SJCRH30 (cell line): ENCODE data around the gene ZFYVE19. TPM values are rescaled to one million over a fixed set of nuclear protein-coding genes. Genes with fewer than 3 reads are reported as not detected.
A peak's percentile ranks its signal among the peaks of the same experiment; 100 is the strongest.

Experiments
- DNase-seq, 2 experiments: peaks; one replicate each; pipeline ENCODE4 v3.0.0-alpha.2; 2015 to 2020
- H3K27ac ChIP-seq: fragments of 250-450 bp; sonication (Bioruptor Pico); 2 replicates; pipeline ENCODE4 v1.5.1; 2020; ENCODE audit warnings: mild to moderate bottlenecking, moderate library complexity
- H3K27me3 ChIP-seq: fragments of 250-450 bp; sonication (Bioruptor Pico); 2 replicates; pipeline ENCODE4 v1.5.1; 2020; ENCODE audit warnings: mild to moderate bottlenecking, moderate library complexity
- H3K36me3 ChIP-seq: fragments of 250-450 bp; sonication (Bioruptor Pico); 2 replicates; pipeline ENCODE4 v1.5.1; 2020; ENCODE audit warnings: mild to moderate bottlenecking, moderate library complexity
- H3K4me1 ChIP-seq: fragments of 250-450 bp; sonication (Bioruptor Pico); 2 replicates; pipeline ENCODE4 v1.5.1; 2020; ENCODE audit warnings: mild to moderate bottlenecking, moderate library complexity
- H3K4me3 ChIP-seq: fragments of 250-450 bp; sonication (Bioruptor Pico); 2 replicates; pipeline ENCODE4 v1.5.1; 2020; ENCODE audit warnings: mild to moderate bottlenecking, moderate library complexity
- H3K9me3 ChIP-seq: fragments of 250-450 bp; sonication (Bioruptor Pico); replicated peaks from 2 replicates; pipeline ENCODE4 v1.5.1; 2020; ENCODE audit warnings: mild to moderate bottlenecking, moderate library complexity
- total RNA-seq: library from RNA; depleted of rRNA; stranded (reverse); fragments of >200 nt; shearing (Covaris generic); gene quantifications from 2 replicates; pipeline ENCODE4 v1.2.3, GENCODE V29; 2014

The ZFYVE19 gene
- total RNA-seq, 1 experiment from 2014 or later, result 10.6 TPM

DNA sequence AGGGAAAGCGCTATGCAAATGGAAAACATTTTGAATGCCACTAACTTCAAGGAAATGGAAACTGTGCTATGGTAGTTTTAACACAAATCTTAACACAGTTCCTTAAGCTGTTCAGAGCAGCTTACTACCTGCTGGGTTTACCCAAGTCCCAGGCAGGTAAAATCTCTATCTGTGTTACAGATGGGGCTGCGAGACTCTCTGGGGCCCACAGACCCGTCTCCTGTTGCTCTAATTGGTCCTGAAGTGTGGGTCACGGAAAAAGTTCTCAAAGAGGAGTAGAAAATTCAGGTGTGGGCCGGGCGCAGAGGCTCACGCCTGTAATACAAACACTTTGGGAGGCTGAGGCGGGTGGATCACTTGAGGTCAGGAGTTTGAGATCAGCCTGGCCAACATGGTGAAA, 16.9 kb upstream of the ZFYVE19 start:
- Histone ChIP-seq H3K36me3 (no peaks in the 10 kb centered on the region; the same call in 1 of the 2 replicates), H3K4me1 (peaks cover 22% of the 10 kb centered on the region), H3K27ac (no peak overlapping the region), H3K4me3 (no peak overlapping the region), H3K9me3 (no peaks in the 10 kb centered on the region), H3K27me3 (no peaks in the 10 kb centered on the region)
- no peak for DNase-seq

DNA sequence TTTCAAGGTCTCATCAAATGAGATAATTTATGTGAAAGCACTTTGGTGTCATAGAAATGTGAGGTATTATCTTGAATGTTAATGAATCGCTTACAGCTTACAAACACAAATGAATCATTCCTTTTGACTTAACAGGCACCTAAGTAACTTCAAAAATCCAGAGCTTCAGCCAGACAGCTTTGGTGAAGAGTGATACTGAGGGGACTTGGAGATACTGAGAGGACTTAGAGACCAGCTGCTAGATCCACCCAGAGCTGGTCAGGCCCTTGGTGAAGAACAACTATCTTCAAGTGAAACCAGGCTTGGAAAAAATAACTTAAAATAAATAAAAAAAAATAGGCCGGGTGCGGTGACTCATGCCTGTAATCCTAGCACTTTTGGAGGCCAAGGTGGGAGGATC, 16.2 kb upstream of the ZFYVE19 start:
- Histone ChIP-seq H3K4me1 (peaks cover 22% of the 10 kb centered on the region), H3K4me3 (no peak overlapping the region), H3K27me3 (no peaks in the 10 kb centered on the region), H3K36me3 (no peaks in the 10 kb centered on the region; the same call in 1 of the 2 replicates), H3K27ac (no peak overlapping the region), H3K9me3 (no peaks in the 10 kb centered on the region)
- no peak for DNase-seq

DNA sequence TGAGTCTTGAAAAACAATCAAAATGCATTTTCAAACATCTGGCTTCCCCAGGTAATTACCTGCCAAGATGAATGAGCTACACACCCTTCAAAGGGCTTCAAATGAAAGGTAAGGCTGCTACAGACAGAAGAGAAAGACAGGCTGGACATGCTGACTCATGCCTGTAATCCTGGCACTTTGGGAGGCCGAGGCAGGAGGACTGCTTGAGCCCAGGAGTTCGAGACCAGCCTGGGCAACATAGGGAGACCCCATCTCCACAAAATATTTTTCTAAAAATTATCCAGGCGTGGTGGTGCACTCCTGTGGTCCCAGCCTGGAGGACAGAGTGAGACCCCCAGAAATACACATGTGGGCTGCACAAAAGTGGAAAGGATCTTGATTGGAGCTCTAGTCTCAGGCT, 14.5 kb upstream of the ZFYVE19 start:
- no peak overlapping the region for H3K27ac ChIP-seq
- H3K4me3 ChIP-seq, result no peak overlapping the region
- H3K36me3 ChIP-seq, result no peaks in the 10 kb centered on the region; the same call in 1 of the 2 replicates
- peaks cover 19% of the 10 kb centered on the region for H3K4me1 ChIP-seq
- DNase-seq, result no peak
- H3K27me3 ChIP-seq, result no peaks in the 10 kb centered on the region
- H3K9me3 ChIP-seq, result no peaks in the 10 kb centered on the region

DNA sequence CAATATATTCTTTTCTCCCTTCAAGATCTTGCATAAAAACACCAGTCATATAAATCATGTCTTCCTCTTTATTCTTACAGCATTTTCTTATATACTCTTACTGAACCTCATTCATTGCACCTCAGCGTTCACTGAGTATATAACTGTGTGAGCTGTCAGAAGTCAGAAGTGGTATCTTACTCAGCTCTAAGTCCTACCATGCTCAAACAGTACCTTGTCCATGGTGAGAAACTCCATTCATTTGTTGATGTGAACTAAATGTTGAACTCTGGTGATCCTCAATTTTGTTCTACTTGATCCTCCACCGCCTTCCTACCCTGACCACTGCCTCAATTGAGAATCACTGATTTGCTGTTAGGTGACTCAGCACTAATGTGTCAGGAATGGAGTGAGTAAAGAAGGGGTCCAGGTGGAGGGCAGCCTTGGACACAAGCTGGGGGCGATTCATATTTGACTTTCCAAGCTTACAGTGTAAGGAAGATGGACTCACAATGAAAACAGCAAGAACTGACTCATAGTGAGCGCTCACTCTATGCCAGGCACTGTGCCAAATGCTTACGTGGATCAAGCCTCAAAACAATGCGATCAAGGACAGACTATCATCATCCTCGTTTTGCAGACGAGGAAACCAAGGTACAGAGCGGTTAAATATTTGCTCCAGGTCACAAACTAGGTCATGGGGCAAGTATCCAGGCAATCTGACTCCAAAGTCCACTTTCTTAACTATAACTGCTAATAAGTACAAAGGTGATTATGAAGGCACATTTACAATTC, 13.5 kb upstream of the ZFYVE19 start:
- DNase-seq, result no peak
- Histone ChIP-seq H3K36me3 (peaks cover 2% of the 10 kb centered on the region), H3K27me3 (no peaks in the 10 kb centered on the region), H3K4me1 (peaks cover 11% of the 10 kb centered on the region), H3K27ac (no peak overlapping the region), H3K4me3 (no peak overlapping the region), H3K9me3 (no peaks in the 10 kb centered on the region)

DNA sequence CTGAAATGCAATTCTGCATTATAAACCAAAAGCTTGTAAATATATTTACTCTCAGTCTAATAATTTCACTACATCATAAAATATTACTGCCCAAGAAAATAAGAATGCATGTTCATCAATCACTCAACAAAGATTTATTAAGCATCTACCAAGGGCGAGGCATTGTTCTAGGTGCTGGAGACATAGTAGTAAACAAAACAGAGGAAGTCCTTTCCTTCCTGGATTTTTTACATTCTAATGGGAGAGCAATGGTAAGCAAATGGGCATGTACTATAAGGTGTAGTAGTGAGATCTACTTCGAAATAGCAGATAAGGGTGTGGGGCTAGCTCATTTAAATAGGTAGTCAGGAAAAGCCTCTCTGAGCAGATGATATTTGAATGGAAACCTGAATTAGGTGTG, 10.8 kb upstream of the ZFYVE19 start:
- Histone ChIP-seq H3K4me1 (no peaks in the 10 kb centered on the region; the same call in 1 of the 2 replicates), H3K27me3 (no peaks in the 10 kb centered on the region), H3K36me3 (peaks cover 2% of the 10 kb centered on the region), H3K9me3 (no peaks in the 10 kb centered on the region), H3K4me3 (no peak overlapping the region), H3K27ac (no peak overlapping the region)
- DNase-seq, result no peak

DNA sequence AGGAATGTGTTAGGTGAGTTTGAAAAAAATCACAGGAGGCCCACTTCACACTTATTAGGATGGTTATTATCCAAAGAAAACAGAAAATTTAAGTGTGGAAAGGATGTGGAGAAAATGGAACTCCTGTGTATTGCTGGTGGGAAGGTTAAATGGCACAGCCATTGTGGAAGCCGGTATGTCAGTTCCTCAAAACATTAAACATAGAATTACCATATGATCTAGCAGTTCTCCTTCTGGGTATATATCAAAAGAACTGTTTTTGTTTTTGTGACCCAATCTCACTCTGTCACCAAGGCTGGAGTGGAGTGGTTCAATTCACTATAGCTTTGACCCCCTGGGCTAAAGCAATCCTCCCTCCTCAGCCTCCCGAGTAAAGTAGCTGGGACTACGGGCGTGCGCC, 10.4 kb upstream of the ZFYVE19 start:
- Histone ChIP-seq H3K4me1 (no peaks in the 10 kb centered on the region; the same call in 1 of the 2 replicates), H3K9me3 (no peaks in the 10 kb centered on the region), H3K27me3 (no peaks in the 10 kb centered on the region), H3K4me3 (no peak overlapping the region), H3K36me3 (peaks cover 2% of the 10 kb centered on the region), H3K27ac (no peak overlapping the region)
- DNase-seq, result no peak

DNA sequence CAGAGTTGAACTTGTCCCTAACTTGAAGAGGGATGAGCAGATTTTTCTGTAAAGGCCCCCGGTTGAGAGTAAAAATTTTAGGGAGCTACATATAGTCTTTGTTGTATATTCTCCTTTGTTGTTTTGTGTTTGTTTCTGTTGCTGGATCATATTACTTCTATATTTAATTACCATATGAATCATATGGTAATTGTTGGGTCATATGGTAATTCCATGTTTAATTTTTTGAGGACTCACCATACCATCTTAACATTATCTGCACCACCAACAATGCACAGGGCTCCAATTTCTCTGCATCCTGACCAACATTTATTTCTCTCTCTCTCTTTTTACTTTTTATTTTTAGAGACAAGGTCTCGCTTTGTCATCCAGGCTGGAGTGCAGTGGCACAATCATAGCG, 7.4 kb upstream of the ZFYVE19 start:
- no peak overlapping the region for H3K4me3 ChIP-seq
- H3K4me1 ChIP-seq, result no peaks in the 10 kb centered on the region
- no peaks in the 10 kb centered on the region for H3K9me3 ChIP-seq
- peaks cover 2% of the 10 kb centered on the region; the same call in 1 of the 2 replicates for H3K36me3 ChIP-seq
- no peak for DNase-seq
- H3K27me3 ChIP-seq, result no peaks in the 10 kb centered on the region
- H3K27ac ChIP-seq, result no peak overlapping the region

DNA sequence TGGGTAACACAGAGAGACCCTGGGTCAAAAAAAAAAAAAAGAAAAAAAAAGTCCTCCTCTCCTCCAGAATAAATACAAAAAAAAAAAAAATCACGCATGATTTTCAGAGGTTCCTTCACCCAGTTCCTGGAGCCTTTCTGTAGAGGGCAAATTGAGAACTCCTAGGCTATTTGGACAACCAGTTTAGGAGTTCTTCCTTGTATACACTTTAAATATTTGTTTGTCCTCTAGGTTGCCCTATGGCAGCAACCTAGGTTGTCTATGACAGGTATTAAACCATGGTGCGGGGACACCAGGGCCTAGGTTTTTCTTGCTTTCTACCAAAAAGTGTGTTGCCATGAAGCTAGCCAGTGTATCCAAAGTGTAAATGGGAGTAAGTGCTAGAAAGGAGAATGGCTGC, 3.8 kb upstream of the ZFYVE19 start:
- no peaks in the 10 kb centered on the region for H3K4me1 ChIP-seq
- no peaks in the 10 kb centered on the region for H3K36me3 ChIP-seq
- H3K9me3 ChIP-seq, result no peaks in the 10 kb centered on the region
- DNase-seq, result no peak
- no peaks in the 10 kb centered on the region for H3K27me3 ChIP-seq
- no peak overlapping the region for H3K4me3 ChIP-seq
- H3K27ac ChIP-seq, result no peak overlapping the region

DNA sequence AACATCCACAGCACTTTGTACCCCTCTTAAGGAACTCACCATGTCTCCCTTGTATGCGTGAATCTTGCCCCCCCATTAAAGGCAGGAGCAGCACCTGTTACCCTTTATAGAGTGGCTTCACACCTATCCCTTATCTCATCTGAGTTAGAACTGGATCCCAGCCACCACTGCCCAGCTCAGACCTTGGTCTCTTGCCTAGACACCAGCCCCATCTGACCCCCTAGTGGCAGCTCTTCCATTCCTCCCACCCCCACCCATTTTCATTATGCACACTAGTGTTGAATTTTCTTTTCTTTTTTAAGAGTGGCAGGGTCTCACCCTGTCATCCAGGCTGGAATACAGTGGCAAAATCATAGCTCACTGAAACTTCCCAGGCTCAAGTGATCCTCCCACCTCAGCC, 3.2 kb upstream of the ZFYVE19 start:
- no peaks in the 10 kb centered on the region for H3K4me1 ChIP-seq

DNA sequence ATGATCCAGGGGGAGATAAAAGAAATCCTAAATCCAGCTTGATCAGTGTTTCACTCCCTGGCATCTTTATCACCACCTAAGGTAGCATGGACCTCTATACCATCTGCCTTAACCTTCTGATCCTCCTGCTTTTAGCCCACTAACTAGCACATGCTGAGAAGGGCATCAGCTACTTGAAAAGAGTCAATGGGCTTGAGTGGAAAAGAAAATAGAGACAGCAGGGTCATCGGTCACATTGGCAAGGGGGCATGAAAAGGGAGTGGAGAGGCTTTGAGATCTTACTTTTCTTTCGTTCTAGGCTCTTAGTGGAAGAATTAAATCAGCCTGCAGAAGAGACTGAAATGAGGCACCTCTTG, 239 bp upstream of the ZFYVE19 start:
- H3K4me3 ChIP-seq, result peak overlapping the region; percentile 89
- peak overlapping the region; percentile 76 for H3K27ac ChIP-seq
- H3K9me3 ChIP-seq, result no peaks in the 10 kb centered on the region
- no peaks in the 10 kb centered on the region for H3K4me1 ChIP-seq
- no peaks in the 10 kb centered on the region for H3K27me3 ChIP-seq
- no peak for DNase-seq
- H3K36me3 ChIP-seq, result no peaks in the 10 kb centered on the region

More for the DNA sequence above, 3.2 kb upstream of the ZFYVE19 start:
- no peak for DNase-seq
- Histone ChIP-seq H3K27me3 (no peaks in the 10 kb centered on the region), H3K36me3 (no peaks in the 10 kb centered on the region), H3K4me3 (no peak overlapping the region), H3K9me3 (no peaks in the 10 kb centered on the region), H3K27ac (no peak overlapping the region)

DNA sequence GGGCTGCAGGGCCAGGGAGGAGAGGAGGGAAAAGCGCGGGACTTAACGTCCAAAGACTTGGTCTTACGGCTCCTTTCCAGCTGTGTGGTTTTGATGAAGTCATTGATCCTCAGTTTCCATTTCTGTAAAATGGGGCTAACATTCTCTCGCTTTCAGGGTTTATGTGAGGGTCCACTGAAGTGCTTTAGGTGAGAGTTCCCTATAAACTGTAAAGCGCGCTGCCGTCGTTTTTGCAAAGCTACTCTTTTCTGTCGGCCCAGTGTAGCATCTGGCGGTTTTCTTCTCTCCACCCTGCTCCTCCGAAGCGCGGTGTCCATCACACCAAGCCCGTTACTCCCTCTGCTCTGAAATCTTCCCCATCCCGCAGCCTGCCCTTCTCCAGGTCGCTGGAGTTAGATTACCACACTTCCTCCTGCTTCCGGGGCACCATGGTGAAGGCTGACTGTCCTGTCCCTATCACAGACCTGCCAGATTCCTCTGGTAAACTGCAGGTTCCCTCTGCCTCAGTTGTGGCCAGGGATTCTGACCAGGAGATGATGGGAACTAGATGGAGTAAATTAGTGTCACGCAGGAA, 1.1 kb downstream of the ZFYVE19 start:
- Histone ChIP-seq H3K9me3 (no peaks in the 10 kb centered on the region), H3K4me1 (no peaks in the 10 kb centered on the region), H3K27me3 (no peaks in the 10 kb centered on the region), H3K4me3 (peak overlapping the region; percentile 89), H3K27ac (no peak overlapping the region; the same call in 1 of the 2 replicates), H3K36me3 (no peaks in the 10 kb centered on the region)
- DNase-seq, result no peak

DNA sequence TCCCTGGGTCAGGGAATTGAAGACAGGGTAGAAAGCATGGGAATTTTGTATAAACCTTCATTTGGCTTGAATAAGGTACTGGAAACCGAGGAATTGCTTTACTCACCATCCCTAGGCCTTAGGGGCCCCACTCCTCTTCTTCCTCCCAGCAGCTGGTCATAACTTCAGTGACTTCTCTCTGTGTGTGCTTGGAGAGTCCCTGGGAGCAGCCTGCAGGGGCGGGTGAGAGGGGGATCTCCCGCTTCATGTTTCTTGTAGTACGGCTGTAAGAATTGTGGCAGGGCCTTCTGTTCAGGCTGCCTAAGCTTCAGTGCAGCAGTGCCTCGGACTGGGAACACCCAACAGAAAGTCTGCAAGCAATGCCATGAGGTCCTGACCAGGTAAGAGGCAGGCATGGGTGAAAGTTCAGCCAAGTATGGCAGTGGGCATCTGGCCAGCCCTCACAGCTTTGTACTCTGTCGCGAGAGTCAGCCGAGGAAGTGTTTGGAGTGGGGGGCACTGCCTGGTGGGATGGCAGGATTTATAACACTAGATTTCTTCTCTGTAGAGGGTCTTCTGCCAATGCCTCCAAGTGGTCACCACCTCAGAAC, 2.1 kb downstream of the ZFYVE19 start:
- no peaks in the 10 kb centered on the region for H3K9me3 ChIP-seq
- no peaks in the 10 kb centered on the region for H3K4me1 ChIP-seq
- DNase-seq, result no peak
- H3K27me3 ChIP-seq, result no peaks in the 10 kb centered on the region
- no peaks in the 10 kb centered on the region for H3K36me3 ChIP-seq
- no peak overlapping the region for H3K4me3 ChIP-seq
- no peak overlapping the region for H3K27ac ChIP-seq

DNA sequence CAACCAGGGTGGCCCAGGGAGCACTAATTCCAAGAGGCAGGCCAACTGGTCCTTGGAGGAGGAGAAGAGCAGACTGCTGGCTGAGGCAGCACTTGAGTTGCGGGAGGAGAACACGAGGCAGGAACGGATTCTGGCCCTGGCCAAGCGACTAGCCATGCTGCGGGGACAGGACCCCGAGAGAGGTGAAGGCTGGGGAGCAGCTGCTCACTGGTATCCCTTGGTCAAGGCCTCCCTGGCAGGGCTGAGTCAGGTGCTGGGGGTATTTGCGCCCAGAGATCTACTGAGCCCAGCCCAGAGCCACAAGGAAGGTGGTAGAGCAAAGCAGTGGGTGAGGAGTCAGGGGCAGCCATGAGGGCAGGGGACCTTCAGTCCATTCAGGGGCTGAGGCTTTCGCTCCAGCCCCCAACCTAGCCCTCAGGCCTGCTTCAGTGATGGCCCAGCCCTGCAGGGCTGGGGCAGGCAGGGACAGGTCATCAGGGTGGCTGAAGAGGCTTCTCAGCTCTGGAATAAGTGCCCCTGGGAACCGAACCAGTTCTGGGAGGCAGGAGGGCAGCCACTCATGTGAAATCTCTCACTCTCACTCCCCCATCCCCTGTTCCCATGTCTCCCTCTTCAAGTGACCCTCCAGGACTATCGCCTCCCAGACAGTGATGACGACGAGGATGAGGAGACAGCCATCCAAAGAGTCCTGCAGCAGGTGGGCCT, 6.0 kb downstream of the ZFYVE19 start:
- H3K4me3 ChIP-seq, result no peak overlapping the region
- DNase-seq, result no peak
- H3K27me3 ChIP-seq, result no peaks in the 10 kb centered on the region
- no peaks in the 10 kb centered on the region for H3K36me3 ChIP-seq
- H3K27ac ChIP-seq, result no peak overlapping the region
- no peaks in the 10 kb centered on the region for H3K9me3 ChIP-seq
- H3K4me1 ChIP-seq, result peaks cover 7% of the 10 kb centered on the region

DNA sequence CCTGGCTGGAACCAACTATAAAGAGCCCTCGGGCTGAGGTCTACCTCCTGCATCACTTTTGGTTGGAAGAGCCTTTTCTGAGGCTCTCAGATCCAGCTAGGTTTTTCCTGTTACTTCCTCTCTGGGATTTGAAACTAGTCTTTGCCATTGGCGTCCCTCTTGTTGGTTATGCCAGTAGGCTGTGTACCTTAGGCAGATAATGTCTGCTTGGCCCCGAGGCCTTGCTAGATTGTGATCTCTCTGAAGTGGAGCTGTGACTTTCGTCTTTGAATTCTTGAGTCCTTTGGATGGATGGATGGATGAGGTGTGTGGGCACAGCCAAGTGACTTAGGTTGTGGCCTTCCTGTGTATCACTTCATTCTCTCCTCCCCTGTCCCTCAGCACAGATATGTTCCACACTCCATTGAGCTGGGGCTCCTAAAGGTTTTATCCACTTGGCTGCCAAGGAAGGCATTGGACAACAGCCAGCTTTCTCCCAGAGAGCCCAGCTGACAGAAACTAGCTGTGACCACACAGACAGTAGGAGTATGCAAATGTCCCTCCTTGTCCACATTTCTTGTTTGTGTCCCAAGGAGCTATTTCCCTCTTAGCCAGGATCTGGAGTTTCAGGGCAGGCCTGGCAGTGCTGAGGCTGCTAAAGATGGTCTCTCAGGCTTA, 8.3 kb downstream of the ZFYVE19 start:
- Histone ChIP-seq H3K36me3 (no peaks in the 10 kb centered on the region), H3K27ac (no peak overlapping the region), H3K27me3 (no peaks in the 10 kb centered on the region), H3K4me3 (no peak overlapping the region), H3K9me3 (no peaks in the 10 kb centered on the region), H3K4me1 (peaks cover 7% of the 10 kb centered on the region)
- peak; percentile 40 to 67 for DNase-seq

DNA sequence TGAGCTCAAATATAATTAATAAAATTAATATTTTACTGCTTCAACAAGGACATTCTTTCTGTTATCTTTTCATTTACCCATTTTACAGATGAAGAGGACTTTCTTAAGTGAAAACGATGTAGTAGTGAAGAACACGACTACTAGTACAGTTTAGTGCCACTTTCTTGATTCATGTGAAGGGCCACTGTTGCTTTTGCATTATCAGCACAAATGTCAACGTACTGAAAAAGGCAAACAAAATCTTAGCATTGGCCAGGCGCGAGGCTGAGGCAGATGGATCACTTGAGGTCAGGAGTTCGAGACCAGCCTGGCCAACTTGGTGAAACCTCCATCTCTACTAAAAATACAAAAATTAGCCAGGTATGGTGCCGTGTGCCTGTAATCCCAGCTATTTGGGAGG, 12.2 kb downstream of the ZFYVE19 start:
- no peaks in the 10 kb centered on the region for H3K9me3 ChIP-seq
- no peak overlapping the region for H3K4me3 ChIP-seq
- no peak for DNase-seq
- peaks cover 7% of the 10 kb centered on the region for H3K4me1 ChIP-seq
- H3K36me3 ChIP-seq, result no peaks in the 10 kb centered on the region
- H3K27ac ChIP-seq, result no peak overlapping the region
- H3K27me3 ChIP-seq, result no peaks in the 10 kb centered on the region
